ENCODE data around the gene GBP3. TPM values are rescaled to one million over a fixed set of nuclear protein-coding genes. Genes with fewer than 3 reads are reported as not detected.
"Not testable (repeated sequence)": the region's sequence is repeated elsewhere in the genome, so short reads cannot be mapped to it uniquely, and the experiment has no call there.

GBP3 gene
- total RNA-seq, 1 donor from 2014 or later, result 10.1 TPM

DNA sequence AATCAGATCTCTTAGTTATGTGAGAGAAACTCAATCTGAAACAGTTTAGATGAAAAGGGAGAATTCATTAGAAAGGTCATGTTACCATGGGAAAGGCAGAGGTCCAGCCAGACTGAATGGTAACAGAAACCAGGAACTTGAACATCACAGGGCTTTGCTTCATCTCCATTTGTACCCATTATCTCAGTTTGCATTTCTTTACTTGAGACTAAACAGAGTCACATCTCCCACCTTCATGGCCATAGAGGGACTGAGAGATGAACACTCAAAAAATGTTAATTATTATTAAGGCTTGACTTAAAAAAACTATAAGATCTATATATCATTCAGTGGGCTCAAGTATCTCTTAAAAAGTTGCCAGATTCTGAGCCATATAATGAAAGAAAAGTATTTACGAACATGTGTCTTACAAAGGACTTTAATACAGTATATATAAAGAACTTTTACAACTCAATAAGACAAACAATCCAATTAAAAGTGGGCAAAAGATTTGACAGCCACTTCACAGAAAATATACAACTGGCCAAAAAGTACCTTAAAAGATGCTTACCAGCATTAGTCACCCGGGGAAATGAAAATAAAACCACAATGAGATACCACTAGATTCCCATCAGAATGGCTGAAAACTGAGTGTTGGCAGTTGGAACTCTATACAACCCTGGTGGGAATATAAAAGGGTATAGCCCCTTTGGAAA lies 43.5 kb downstream of the GBP3 start:
- no peak for DNase-seq (ENCODE audit: low spot score)
- Mint-ChIP-seq H3K36me3 (ENCODE audit: low read depth) (peaks cover 8% of the 10 kb centered on the region), H3K9me3 (ENCODE audit: low read depth) (no peaks in the 10 kb centered on the region), H3K4me3 (ENCODE audit: unreplicated experiment) (no peak overlapping the region), H3K27ac (ENCODE audit: unreplicated experiment) (no peak overlapping the region), H3K4me1 (ENCODE audit: low read depth) (peaks cover 42% of the 10 kb centered on the region), H3K27me3 (ENCODE audit: low read depth) (no peaks in the 10 kb centered on the region)
- TF ChIP-seq, protein P1, sequence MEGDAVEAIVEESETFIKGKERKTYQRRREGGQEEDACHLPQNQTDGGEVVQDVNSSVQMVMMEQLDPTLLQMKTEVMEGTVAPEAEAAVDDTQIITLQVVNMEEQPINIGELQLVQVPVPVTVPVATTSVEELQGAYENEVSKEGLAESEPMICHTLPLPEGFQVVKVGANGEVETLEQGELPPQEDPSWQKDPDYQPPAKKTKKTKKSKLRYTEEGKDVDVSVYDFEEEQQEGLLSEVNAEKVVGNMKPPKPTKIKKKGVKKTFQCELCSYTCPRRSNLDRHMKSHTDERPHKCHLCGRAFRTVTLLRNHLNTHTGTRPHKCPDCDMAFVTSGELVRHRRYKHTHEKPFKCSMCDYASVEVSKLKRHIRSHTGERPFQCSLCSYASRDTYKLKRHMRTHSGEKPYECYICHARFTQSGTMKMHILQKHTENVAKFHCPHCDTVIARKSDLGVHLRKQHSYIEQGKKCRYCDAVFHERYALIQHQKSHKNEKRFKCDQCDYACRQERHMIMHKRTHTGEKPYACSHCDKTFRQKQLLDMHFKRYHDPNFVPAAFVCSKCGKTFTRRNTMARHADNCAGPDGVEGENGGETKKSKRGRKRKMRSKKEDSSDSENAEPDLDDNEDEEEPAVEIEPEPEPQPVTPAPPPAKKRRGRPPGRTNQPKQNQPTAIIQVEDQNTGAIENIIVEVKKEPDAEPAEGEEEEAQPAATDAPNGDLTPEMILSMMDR (IDR thresholded peaks at IDR 0.05), result no peak

DNA sequence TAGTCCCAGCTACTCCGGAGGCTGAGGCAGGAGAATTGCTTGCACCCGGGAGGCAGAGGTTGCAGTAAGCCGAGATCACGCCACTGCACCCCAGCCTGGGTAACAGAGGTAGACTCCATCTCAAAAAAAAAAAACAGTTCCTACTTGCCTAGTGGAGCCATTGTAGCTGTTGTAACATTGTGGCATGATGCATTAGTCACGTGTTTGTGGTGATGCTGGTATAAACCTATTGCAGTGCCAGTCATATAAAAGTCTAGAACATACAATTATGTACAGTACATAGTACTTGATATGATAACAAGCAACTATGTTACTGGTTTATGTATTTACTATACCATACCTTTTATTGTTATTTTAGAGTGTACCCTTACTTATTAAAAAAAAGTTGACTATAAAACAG lies 46.4 kb downstream of the GBP3 start:
- H3K27ac Mint-ChIP-seq (ENCODE audit: unreplicated experiment), result no peak overlapping the region

DNA sequence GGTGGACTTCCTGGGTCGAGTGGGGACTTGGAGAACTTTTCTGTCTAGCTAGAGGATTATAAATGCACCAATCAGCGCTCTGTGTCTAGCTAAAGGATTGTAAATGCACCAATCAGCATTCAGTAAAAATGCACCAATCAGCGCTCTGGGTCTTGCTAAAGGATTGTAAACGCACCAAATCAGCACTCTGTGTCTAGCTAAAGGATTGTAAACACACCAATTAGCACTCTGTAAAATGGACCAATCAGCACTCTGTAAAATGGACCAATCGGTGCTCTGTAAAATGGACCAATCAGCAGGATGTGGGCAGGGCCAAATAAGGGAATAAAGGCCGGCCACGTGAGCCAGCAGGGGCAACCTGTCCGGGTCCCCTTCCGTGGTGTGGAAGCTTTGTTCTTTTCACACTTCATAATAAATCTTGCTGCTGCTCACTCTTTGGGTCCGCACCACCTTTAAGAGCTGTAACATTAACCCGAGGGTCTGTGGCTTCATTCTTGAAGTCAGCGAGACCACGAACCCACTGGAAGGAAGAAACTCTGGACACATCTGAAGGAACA lies 48.0 kb downstream of the GBP3 start:
- not testable (repeated sequence) for H3K27ac Mint-ChIP-seq (ENCODE audit: unreplicated experiment); H3K9me3 Mint-ChIP-seq (ENCODE audit: low read depth); H3K27me3 Mint-ChIP-seq (ENCODE audit: low read depth); H3K4me3 Mint-ChIP-seq (ENCODE audit: unreplicated experiment); DNase-seq (ENCODE audit: low spot score); H3K36me3 Mint-ChIP-seq (ENCODE audit: low read depth)
- peaks cover 14% of the 10 kb centered on the region for H3K4me1 Mint-ChIP-seq (ENCODE audit: low read depth)

More for the DNA sequence above, 46.4 kb downstream of the GBP3 start:
- no peaks in the 10 kb centered on the region for H3K36me3 Mint-ChIP-seq (ENCODE audit: low read depth)
- H3K4me1 Mint-ChIP-seq (ENCODE audit: low read depth), result peaks cover 24% of the 10 kb centered on the region
- TF ChIP-seq, protein P1 (IDR thresholded peaks at IDR 0.05), result no peak
- no peaks in the 10 kb centered on the region for H3K27me3 Mint-ChIP-seq (ENCODE audit: low read depth)
- no peaks in the 10 kb centered on the region for H3K9me3 Mint-ChIP-seq (ENCODE audit: low read depth)
- no peak overlapping the region for H3K4me3 Mint-ChIP-seq (ENCODE audit: unreplicated experiment)
- DNase-seq (ENCODE audit: low spot score), result no peak

DNA sequence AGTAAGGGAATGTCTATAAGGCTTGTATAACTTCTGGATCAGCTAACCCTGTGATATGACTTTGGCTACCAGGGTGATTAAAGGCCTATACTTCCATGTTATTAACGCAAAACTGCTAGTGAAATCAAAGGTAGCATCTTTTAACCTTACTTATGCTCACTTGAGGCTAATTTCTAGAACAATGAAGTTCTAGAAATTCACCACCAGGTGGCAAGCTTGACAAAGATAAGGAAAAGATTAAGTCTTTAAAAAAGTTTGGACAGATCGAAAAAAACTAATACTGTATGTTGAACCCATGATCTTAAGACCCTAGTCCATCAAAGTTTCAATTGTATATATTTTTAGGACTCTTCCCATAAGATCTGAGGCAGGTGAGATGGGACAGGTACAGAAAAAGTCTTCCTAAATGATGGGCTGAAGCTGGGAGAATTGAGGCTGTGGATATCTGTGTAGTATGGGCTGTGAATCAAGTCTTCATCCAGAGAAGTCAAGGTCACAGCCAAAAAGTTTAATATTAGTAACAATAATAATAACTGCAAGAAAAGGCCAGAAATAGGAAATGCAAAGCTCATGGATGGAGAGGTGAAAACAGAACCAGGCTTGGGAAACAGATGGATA lies 49.0 kb downstream of the GBP3 start:
- Mint-ChIP-seq H3K4me3 (ENCODE audit: unreplicated experiment) (no peak overlapping the region), H3K36me3 (ENCODE audit: low read depth) (no peaks in the 10 kb centered on the region), H3K4me1 (ENCODE audit: low read depth) (peaks cover 9% of the 10 kb centered on the region), H3K9me3 (ENCODE audit: low read depth) (no peaks in the 10 kb centered on the region), H3K27ac (ENCODE audit: unreplicated experiment) (no peak overlapping the region), H3K27me3 (ENCODE audit: low read depth) (no peaks in the 10 kb centered on the region)
- TF ChIP-seq, protein P1 (IDR thresholded peaks at IDR 0.05), result peak; percentile 85
- no peak for DNase-seq (ENCODE audit: low spot score)

DNA sequence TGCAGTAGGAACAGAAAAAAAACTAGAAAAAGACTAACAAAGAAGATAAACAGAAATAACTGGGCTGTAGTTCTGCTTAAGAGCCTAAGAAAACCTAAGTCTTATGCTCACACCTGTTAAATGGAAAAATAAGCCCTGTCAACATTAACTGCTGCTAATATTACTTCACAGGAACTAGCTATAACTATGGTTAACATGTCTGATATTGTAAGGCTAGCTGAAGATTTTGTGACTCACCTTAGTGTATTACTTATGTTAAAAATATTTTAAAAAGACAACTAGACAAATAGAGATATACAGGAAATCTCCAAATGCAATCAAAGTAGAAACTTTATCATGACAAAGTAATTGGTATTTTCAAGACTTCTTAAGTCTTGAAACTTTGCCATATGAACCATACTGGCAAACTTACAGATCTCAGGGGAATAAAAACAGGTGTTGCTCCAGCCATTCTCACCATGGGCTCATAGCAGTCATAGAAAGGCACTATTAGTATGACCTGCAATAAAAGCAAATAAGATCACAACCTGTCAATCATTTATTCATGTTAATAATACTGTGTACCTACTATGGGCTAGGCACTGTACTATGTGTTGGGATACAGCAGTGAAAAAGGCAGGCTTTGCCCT lies 60.9 kb downstream of the GBP3 start:
- Mint-ChIP-seq H3K27me3 (ENCODE audit: low read depth) (no peaks in the 10 kb centered on the region), H3K4me3 (ENCODE audit: unreplicated experiment) (no peak overlapping the region), H3K4me1 (ENCODE audit: low read depth) (no peaks in the 10 kb centered on the region), H3K27ac (ENCODE audit: unreplicated experiment) (no peak overlapping the region), H3K36me3 (ENCODE audit: low read depth) (peaks cover 29% of the 10 kb centered on the region), H3K9me3 (ENCODE audit: low read depth) (no peaks in the 10 kb centered on the region)
- TF ChIP-seq, protein P1 (IDR thresholded peaks at IDR 0.05), result no peak
- DNase-seq (ENCODE audit: low spot score), result no peak

Measured in chondrocyte (in vitro differentiated cells).